Endothelial cell of umbilical vein (primary cell): Measurements from ENCODE around the gene CACNA1C. TPM values are rescaled to one million over a fixed set of nuclear protein-coding genes. Genes with fewer than 3 reads are reported as not detected.

Experiments used
- BruUV-seq: library from RNA; stranded (reverse); fragments of 400-500 nt; replicated peaks from 2 replicates; lab custom pipeline; 2021; lab: Mats Ljungman, UMichigan
- CTCF ChIA-PET: fragments of 300-600, 350-600 bp; sonication (Branson Sonifier 250); formaldehyde crosslinking; loops from one replicate; lab custom pipeline; 2021; ENCODE audit warnings: antibody characterized with exemption, inconsistent platforms; lab: Charles Lee
- POLR2A ChIA-PET: fragments of 300-600, 350-600 bp; sonication (Branson Sonifier 250); formaldehyde crosslinking; loops from one replicate; lab custom pipeline; 2021; ENCODE audit warnings: antibody characterized with exemption, inconsistent platforms; lab: Charles Lee
- DNase-seq: peaks from one replicate; pipeline ENCODE4 v3.0.0-alpha.2; 2011; ENCODE audit warnings: low read depth, low spot score
- FAIRE-seq: peaks from 2 replicates; lab custom pipeline; 2011; peaks lifted over from hg19 to GRCh38; lab: Jason Lieb, UNC
- H2AFZ ChIP-seq: 2 replicates; pipeline ENCODE4 v1.6.0; 2012; ENCODE audit warnings: low read depth, low read length, control low read depth, inconsistent platforms
- H3K27ac ChIP-seq: 2 replicates; pipeline ENCODE4 v1.5.1; 2011; ENCODE audit warnings: low read depth, mild to moderate bottlenecking, control low read depth, low read length, moderate library complexity; ENCODE audit not compliant: insufficient read depth
- H3K27me3 ChIP-seq, 2 experiments: 2 replicates each; pipeline versions ENCODE4 v1.6.0 to v1.6.1; 2011; ENCODE audit warnings: low read length in 2 of 2, mixed read lengths in 1 of 2; ENCODE audit not compliant: control insufficient read depth in 2 of 2, insufficient read depth in 2 of 2
- H3K36me3 ChIP-seq, 2 experiments: 2 replicates in 1 of 2; 3 replicates in 1 of 2; pipeline ENCODE4 v1.5.1; 2011; ENCODE audit warnings: low read length in 2 of 2, mild to moderate bottlenecking in 1 of 2, moderate library complexity in 1 of 2; ENCODE audit not compliant: control insufficient read depth in 2 of 2, insufficient read depth in 2 of 2; ENCODE audit errors: extremely low read depth in 1 of 2
- H3K4me1 ChIP-seq: 3 replicates; pipeline ENCODE4 v1.5.1; 2011; ENCODE audit warnings: mild to moderate bottlenecking, low read length; ENCODE audit not compliant: control insufficient read depth, insufficient read depth; ENCODE audit errors: extremely low read depth
- H3K4me2 ChIP-seq: 2 replicates; pipeline ENCODE4 v1.6.1; 2011; ENCODE audit warnings: low read length, control low read depth, mixed read lengths; ENCODE audit not compliant: insufficient read depth
- H3K4me3 ChIP-seq, 3 experiments: fragments of 200-600 bp in 1 of 3; sonication (generic), shearing (Covaris generic) in 1 of 3; replicated peaks in 1 of 3; 2 replicates each; pipeline ENCODE4 v1.5.1; 2011 to 2016; ENCODE audit warnings: control low read depth in 3 of 3, low read length in 3 of 3, mild to moderate bottlenecking in 2 of 3, inconsistent platforms in 1 of 3, low read depth in 1 of 3, moderate library complexity in 1 of 3; ENCODE audit not compliant: insufficient read depth in 1 of 3
- H3K79me2 ChIP-seq: 2 replicates; pipeline ENCODE4 v1.6.0; 2012; ENCODE audit warnings: low read length, inconsistent platforms; ENCODE audit not compliant: control insufficient read depth, insufficient read depth
- H3K9ac ChIP-seq: replicated peaks from 2 replicates; pipeline ENCODE3; 2011; ENCODE audit warnings: low read length, control low read depth; ENCODE audit not compliant: insufficient read depth; ENCODE audit errors: extremely low read depth
- H3K9me1 ChIP-seq: replicated peaks from 3 replicates; pipeline ENCODE4 v1.6.0; 2011; ENCODE audit warnings: mild to moderate bottlenecking, low read length; ENCODE audit not compliant: control insufficient read depth, insufficient read depth; ENCODE audit errors: extremely low read depth
- H3K9me3 ChIP-seq: replicated peaks from 2 replicates; pipeline ENCODE4 v1.5.1; 2012; ENCODE audit warnings: low read length, inconsistent platforms; ENCODE audit not compliant: control insufficient read depth, insufficient read depth
- H4K20me1 ChIP-seq: replicated peaks from 2 replicates; pipeline ENCODE3; 2011; ENCODE audit warnings: mild to moderate bottlenecking, low read length; ENCODE audit not compliant: control insufficient read depth, insufficient read depth; ENCODE audit errors: extremely low read depth
- EZH2 ChIP-seq: IDR thresholded peaks from 2 replicates; pipeline ENCODE4 v1.6.1; 2012; ENCODE audit warnings: borderline replicate concordance, low read depth, mild to moderate bottlenecking, moderate library complexity, low read length, inconsistent platforms; ENCODE audit not compliant: severe bottlenecking
- FOS ChIP-seq: IDR thresholded peaks from 2 replicates; pipeline ENCODE4 v1.6.1; 2011; ENCODE audit warnings: mild to moderate bottlenecking, low read length, moderate library complexity, borderline replicate concordance; ENCODE audit not compliant: insufficient read depth
- GATA2 ChIP-seq: IDR thresholded peaks from 2 replicates; pipeline ENCODE4 v1.7.0; 2011; ENCODE audit warnings: low read depth, mild to moderate bottlenecking, moderate library complexity, mixed read lengths, low read length; ENCODE audit not compliant: insufficient read length, insufficient read depth
- JUN ChIP-seq: IDR thresholded peaks from 2 replicates; pipeline ENCODE4 v1.6.1; 2011; ENCODE audit warnings: borderline replicate concordance, low read depth; ENCODE audit not compliant: insufficient read length, insufficient read depth
- MAX ChIP-seq: IDR thresholded peaks from 2 replicates; pipeline ENCODE4 v1.6.1; 2011; ENCODE audit not compliant: insufficient read depth, insufficient read length
- MYC ChIP-seq: IDR thresholded peaks from one replicate; pipeline ENCODE4 v1.6.1; 2011; ENCODE audit warnings: mild to moderate bottlenecking, low read depth, low read length
- dilution Hi-C: fragments of 300-500 bp; cut with MboI; formaldehyde crosslinking; loops from one replicate; pipeline ENCODE4 v1.15.0; 2019; ENCODE audit warnings: low sequenced_read_pairs; ENCODE audit not compliant: extremely low pct_ligation_motif_present
- intact Hi-C: fragments of 100-400 bp; cut with micrococcal nuclease; formaldehyde crosslinking; loops from one replicate; pipeline ENCODE4 v1.10.0; 2022
- polyA plus RNA-seq, 4 experiments: library from polyadenylated mRNA; depleted of rRNA in 3 of 4; stranded (reverse) in 3 of 4; unstranded in 1 of 4; fragments of >200 nt; gene quantifications; 2 replicates each; pipeline versions ENCODE4 v1.2.1 to v1.2.3, GENCODE V29; 2011 to 2012; ENCODE audit warnings: missing spikeins in 1 of 4
- total RNA-seq: library from RNA; stranded (reverse); gene quantifications from 2 replicates; pipeline ENCODE4 v1.2.3, GENCODE V29; 2021

CACNA1C gene
- total and polyA plus RNA-seq, 2 donors (not counting 3 experiments of a cell fraction or from before 2014, with no cell fraction given) = not detected

- Histone ChIP-seq H3K9me1 (no peaks in the 10 kb centered on the region), H3K9me3 (no peaks in the 10 kb centered on the region), H3K27ac (no peak overlapping the region), H2AFZ (no peak overlapping the region), H3K27me3 (no peaks in the 10 kb centered on the region), H3K4me1 (no peaks in the 10 kb centered on the region), H3K9ac (no peak overlapping the region), H3K79me2 (no peaks in the 10 kb centered on the region), H3K36me3 (no peaks in the 10 kb centered on the region), H3K4me3 (no peak overlapping the region), H4K20me1 (no peaks in the 10 kb centered on the region), H3K4me2 (no peak overlapping the region)
- FAIRE-seq (no peak), DNase-seq (no peak)
- TF ChIP-seq JUN = no peak
- no peak for TF ChIP-seq EZH2
- TF ChIP-seq MYC = no peak
- TF ChIP-seq GATA2 = no peak
- TF ChIP-seq MAX = no peak
- no TSS peak for BruUV-seq
- dilution Hi-C loops = no loop called here
- intact Hi-C loops = no loop called here
- ChIA-PET CTCF (no interaction called here), POLR2A (no interaction called here)
Measured at GRCh38 chr12:2509137-2509536, 456.4 kb downstream of the CACNA1C start.

GRCh38 chr12:2510045-2510444 lies 457.3 kb downstream of the CACNA1C start:
- intact Hi-C loops = no loop called here
- BruUV-seq = no TSS peak

More at GRCh38 chr12:2510045-2510444, 457.3 kb downstream of the CACNA1C start:
- Histone ChIP-seq H3K27ac (no peak overlapping the region), H3K79me2 (no peaks in the 10 kb centered on the region), H3K4me3 (no peak overlapping the region), H3K9me1 (no peaks in the 10 kb centered on the region), H3K9me3 (no peaks in the 10 kb centered on the region), H4K20me1 (no peaks in the 10 kb centered on the region), H3K9ac (no peak overlapping the region), H3K36me3 (no peaks in the 10 kb centered on the region), H3K27me3 (no peaks in the 10 kb centered on the region), H2AFZ (no peak overlapping the region), H3K4me1 (no peaks in the 10 kb centered on the region), H3K4me2 (no peak overlapping the region)
- no peak for TF ChIP-seq EZH2
- no peak for TF ChIP-seq FOS
- FAIRE-seq (no peak), DNase-seq (no peak)
- dilution Hi-C loops = no loop called here
- ChIA-PET POLR2A (no interaction called here), CTCF (no interaction called here)
